ENCODE data around the gene SAMD5. TPM values are rescaled to one million over a fixed set of nuclear protein-coding genes. Genes with fewer than 3 reads are reported as not detected.

Gene SAMD5
- total RNA-seq, 4 donors from 2014 or later = 0.84 to 3.3 (median 2.3) TPM

GRCh38 chr6:147510929-147511590 lies 2.6 kb downstream of the SAMD5 start:
- H3K9me3 ChIP-seq = no peaks in the 10 kb centered on the region
- H3K36me3 ChIP-seq = no peaks in the 10 kb centered on the region
- H3K4me3 ChIP-seq = no peak overlapping the region
- no peak for DNase-seq (ENCODE audit: low spot score in 2 of 2)
- H3K27me3 ChIP-seq = peaks cover 0 to 15% of the 10 kb centered on the region in 2 donors
- H3K27ac ChIP-seq = no peak overlapping the region
- peaks cover 0 to 29% (median 7%) of the 10 kb centered on the region in 4 donors for H3K4me1 ChIP-seq
- WGBS, 2 donors = 56 to 65% methylated on average over 5 of the region's 5 CpGs
- TF ChIP-seq POLR2A (IDR thresholded peaks at IDR 0.05) = no peak
- TF ChIP-seq, protein P1, sequence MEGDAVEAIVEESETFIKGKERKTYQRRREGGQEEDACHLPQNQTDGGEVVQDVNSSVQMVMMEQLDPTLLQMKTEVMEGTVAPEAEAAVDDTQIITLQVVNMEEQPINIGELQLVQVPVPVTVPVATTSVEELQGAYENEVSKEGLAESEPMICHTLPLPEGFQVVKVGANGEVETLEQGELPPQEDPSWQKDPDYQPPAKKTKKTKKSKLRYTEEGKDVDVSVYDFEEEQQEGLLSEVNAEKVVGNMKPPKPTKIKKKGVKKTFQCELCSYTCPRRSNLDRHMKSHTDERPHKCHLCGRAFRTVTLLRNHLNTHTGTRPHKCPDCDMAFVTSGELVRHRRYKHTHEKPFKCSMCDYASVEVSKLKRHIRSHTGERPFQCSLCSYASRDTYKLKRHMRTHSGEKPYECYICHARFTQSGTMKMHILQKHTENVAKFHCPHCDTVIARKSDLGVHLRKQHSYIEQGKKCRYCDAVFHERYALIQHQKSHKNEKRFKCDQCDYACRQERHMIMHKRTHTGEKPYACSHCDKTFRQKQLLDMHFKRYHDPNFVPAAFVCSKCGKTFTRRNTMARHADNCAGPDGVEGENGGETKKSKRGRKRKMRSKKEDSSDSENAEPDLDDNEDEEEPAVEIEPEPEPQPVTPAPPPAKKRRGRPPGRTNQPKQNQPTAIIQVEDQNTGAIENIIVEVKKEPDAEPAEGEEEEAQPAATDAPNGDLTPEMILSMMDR (IDR thresholded peaks at IDR 0.05) = no peak
- TF ChIP-seq EP300 (IDR thresholded peaks at IDR 0.05) = no peak

DNA sequence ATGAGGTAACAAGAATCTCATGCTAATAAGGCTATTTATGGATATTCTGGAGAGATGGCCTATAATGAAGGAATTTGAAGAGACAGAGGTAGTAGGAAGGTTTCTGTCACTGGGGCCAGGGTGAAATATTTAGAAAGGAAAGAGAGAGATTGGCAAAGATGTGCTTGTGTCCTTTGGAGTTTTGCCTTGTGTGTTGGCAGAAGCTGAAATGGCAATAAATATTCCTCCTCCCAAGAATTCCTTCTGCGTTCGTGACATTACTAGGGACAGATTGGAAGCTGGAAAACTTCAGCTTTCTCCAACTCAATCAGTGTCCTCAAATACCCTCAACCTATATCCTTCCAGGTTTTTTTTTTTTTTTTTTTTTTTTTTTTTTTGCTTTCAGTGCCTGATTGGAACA lies 6.3 kb downstream of the SAMD5 start:
- H3K36me3 ChIP-seq = no peaks in the 10 kb centered on the region
- no peaks in the 10 kb centered on the region for H3K27me3 ChIP-seq
- H3K4me1 ChIP-seq = peaks cover 0 to 4% (median 0%) of the 10 kb centered on the region in 4 donors
- no peak overlapping the region for H3K4me3 ChIP-seq
- WGBS, 2 donors = 32 to 37% methylated on average over 2 of the region's 2 CpGs
- H3K27ac ChIP-seq = no peak overlapping the region
- TF ChIP-seq EP300 (IDR thresholded peaks at IDR 0.05) = no peak
- TF ChIP-seq, protein P1 (IDR thresholded peaks at IDR 0.05) = no peak
- no peak for TF ChIP-seq POLR2A (IDR thresholded peaks at IDR 0.05)
- no peaks in the 10 kb centered on the region for H3K9me3 ChIP-seq
- DNase-seq (ENCODE audit: low spot score in 2 of 2) = no peak

DNA sequence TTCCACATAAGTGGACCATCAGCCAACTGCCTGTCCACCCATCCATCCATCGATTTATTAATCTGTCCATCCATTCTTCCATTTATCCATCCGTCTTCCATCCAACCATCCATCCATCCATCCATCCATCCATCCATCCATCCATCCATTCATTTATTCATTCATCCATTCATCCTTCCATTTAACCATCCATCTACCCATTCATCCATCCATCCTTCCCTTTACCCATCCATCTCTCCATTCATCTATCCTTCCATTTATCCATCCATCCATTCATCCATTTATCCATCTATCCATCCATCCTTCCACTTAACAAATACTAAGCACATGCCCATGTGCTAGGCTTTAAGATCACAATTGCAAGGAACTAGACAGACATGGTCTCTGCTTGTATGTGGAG lies 6.8 kb downstream of the SAMD5 start:
- 96 to 98% methylated on average over 2 of the region's 2 CpGs for WGBS, 2 donors
- DNase-seq (ENCODE audit: low spot score in 2 of 2) = no peak
- Histone ChIP-seq H3K4me1 (peaks cover 0 to 4% (median 0%) of the 10 kb centered on the region in 4 donors), H3K27ac (no peak overlapping the region), H3K4me3 (no peak overlapping the region), H3K27me3 (no peaks in the 10 kb centered on the region), H3K36me3 (no peaks in the 10 kb centered on the region), H3K9me3 (no peaks in the 10 kb centered on the region)
- TF ChIP-seq POLR2A (IDR thresholded peaks at IDR 0.05) (no peak), EP300 (IDR thresholded peaks at IDR 0.05) (no peak)
- TF ChIP-seq, protein P1 (IDR thresholded peaks at IDR 0.05) = no peak

DNA sequence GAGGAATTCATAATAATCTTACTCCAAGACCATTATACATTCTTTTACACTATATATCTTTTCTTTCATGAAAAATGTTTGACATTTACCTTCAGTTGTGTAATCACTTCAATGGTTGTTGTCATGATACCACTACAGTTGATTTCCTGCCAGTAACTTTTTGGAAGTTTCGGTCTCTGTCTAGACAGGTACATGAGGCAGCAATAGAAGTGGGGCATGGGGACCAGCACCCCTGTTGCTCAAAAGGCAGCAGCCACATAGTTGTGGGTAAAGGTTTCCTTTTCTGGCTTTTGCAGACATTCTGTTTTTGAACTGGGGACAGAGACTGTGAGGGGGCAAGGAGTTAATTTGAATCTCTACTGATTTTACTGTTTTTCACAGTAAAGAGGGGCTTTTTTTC lies 14.1 kb downstream of the SAMD5 start:
- Histone ChIP-seq H3K36me3 (no peaks in the 10 kb centered on the region), H3K27ac (no peak overlapping the region), H3K27me3 (no peaks in the 10 kb centered on the region), H3K4me1 (no peaks in the 10 kb centered on the region), H3K9me3 (no peaks in the 10 kb centered on the region), H3K4me3 (no peak overlapping the region)
- 97 to 100% methylated on average over 1 of the region's 1 CpG for WGBS, 2 donors
- TF ChIP-seq, protein P1 (IDR thresholded peaks at IDR 0.05) = no peak
- TF ChIP-seq EP300 (IDR thresholded peaks at IDR 0.05) (no peak), POLR2A (IDR thresholded peaks at IDR 0.05) (no peak)
- no peak for DNase-seq (ENCODE audit: low spot score in 2 of 2)

DNA sequence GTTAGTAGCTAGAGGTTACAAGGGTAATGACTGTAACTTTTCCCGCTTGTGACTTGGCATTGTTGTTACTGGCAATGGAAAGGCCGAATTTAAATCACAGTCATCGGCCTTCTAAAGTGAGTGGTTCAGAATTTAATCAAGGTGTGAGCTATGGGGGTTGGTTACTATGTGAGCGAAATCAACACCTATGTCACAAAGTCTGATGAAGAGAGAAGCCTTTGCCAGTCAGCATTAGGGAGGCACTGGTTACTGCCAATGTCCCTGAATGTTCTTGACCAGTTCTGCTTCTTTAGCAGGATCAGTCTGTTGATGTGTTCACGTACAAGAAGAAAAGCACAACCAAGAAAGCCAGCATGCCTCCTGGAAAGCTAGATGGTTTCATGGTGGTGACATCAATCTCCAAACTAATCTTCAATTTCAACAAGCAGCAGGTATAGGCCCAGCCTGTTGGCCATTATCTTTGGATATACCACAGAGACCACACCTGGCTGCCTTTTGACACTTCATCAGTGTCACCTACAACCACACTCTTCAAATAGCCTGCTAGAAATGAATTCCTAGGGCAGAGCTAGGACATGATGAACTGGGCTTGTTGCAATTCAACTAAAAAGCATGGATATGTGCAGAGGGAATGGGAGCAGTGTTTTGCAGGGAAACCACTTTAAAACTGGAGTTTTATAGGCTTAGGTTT lies 17.2 kb downstream of the SAMD5 start:
- Histone ChIP-seq H3K4me1 (peaks cover 0 to 5% (median 0%) of the 10 kb centered on the region in 4 donors), H3K9me3 (no peaks in the 10 kb centered on the region), H3K27ac (no peak overlapping the region), H3K4me3 (no peak overlapping the region), H3K36me3 (no peaks in the 10 kb centered on the region), H3K27me3 (no peaks in the 10 kb centered on the region)
- TF ChIP-seq, protein P1 (IDR thresholded peaks at IDR 0.05) = no peak
- no peak for TF ChIP-seq EP300 (IDR thresholded peaks at IDR 0.05)
- TF ChIP-seq POLR2A (IDR thresholded peaks at IDR 0.05) = no peak
- DNase-seq (ENCODE audit: low spot score in 2 of 2) = no peak
- 93 to 97% methylated on average over 5 of the region's 5 CpGs for WGBS, 2 donors
